Measurements from ENCODE around the gene RBBP9.
"Not testable (repeated sequence)": the region's sequence is repeated elsewhere in the genome, so short reads cannot be mapped to it uniquely, and the experiment has no call there.

The RBBP9 gene

DNA sequence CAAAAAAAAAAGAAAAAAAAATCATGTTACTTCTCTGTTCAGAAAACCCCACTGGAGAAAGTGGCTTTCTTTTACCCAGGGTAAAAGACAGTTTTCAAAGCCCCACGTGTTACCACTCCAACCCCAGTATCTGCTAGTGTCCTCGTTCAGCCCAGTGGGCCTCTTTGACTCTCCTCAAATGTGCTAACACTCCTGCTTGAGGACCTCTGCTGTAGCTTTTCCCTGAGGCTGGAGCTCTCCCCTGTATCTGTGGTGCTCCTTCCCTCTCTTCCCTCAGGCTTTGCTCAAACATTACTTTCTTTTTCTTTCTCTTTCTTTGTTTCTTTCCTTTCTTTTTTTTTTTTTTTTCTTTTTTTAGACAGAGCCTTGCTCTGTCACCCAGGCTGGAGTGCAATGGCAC, 26.0 kb upstream of the RBBP9 start:
- TF ChIP-seq, protein P1, sequence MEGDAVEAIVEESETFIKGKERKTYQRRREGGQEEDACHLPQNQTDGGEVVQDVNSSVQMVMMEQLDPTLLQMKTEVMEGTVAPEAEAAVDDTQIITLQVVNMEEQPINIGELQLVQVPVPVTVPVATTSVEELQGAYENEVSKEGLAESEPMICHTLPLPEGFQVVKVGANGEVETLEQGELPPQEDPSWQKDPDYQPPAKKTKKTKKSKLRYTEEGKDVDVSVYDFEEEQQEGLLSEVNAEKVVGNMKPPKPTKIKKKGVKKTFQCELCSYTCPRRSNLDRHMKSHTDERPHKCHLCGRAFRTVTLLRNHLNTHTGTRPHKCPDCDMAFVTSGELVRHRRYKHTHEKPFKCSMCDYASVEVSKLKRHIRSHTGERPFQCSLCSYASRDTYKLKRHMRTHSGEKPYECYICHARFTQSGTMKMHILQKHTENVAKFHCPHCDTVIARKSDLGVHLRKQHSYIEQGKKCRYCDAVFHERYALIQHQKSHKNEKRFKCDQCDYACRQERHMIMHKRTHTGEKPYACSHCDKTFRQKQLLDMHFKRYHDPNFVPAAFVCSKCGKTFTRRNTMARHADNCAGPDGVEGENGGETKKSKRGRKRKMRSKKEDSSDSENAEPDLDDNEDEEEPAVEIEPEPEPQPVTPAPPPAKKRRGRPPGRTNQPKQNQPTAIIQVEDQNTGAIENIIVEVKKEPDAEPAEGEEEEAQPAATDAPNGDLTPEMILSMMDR (IDR thresholded peaks at IDR 0.05; ENCODE audit: borderline replicate concordance, insufficient read depth, low read depth, low read length): no peak
- no peak overlapping the region for H3K4me3 ChIP-seq (ENCODE audit: low read depth, low read length)

DNA sequence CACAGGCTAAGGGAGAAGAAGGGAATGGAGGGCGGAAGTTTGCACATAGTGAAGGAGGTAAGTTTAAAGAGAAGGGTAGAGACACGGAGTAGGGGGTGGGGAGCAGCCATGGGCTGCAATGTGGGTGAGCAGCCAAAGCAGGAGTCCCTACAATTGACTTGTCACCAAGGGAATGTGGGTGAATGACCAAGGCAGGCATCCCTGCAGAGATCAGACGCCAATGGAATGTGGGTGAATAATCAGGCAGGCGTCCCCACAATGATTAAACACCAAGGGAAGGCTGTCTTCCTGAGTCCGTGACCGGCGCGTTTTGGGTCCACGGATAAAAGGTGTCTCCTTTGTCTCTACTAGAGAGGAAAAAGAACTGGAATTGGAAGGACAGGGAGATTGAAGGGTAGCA, 25.0 kb upstream of the RBBP9 start:
- not testable (repeated sequence) for H3K4me3 ChIP-seq (ENCODE audit: low read depth, low read length)

GRCh38 chr20:18515973-18516372, 18.9 kb upstream of the RBBP9 start:
- TF ChIP-seq, protein P1 (IDR thresholded peaks at IDR 0.05; ENCODE audit: borderline replicate concordance, insufficient read depth, low read depth, low read length): no peak

GRCh38 chr20:18514127-18514526, 17.1 kb upstream of the RBBP9 start:
- TF ChIP-seq, protein P1 (IDR thresholded peaks at IDR 0.05; ENCODE audit: borderline replicate concordance, insufficient read depth, low read depth, low read length): no peak

More at GRCh38 chr20:18515973-18516372, 18.9 kb upstream of the RBBP9 start:
- H3K4me3 ChIP-seq (ENCODE audit: low read depth, low read length): no peak overlapping the region

GRCh38 chr20:18513208-18513607, 16.2 kb upstream of the RBBP9 start:
- no peak overlapping the region for H3K4me3 ChIP-seq (ENCODE audit: low read depth, low read length)
- TF ChIP-seq, protein P1 (IDR thresholded peaks at IDR 0.05; ENCODE audit: borderline replicate concordance, insufficient read depth, low read depth, low read length): no peak

More at GRCh38 chr20:18514127-18514526, 17.1 kb upstream of the RBBP9 start:
- no peak overlapping the region for H3K4me3 ChIP-seq (ENCODE audit: low read depth, low read length)

DNA sequence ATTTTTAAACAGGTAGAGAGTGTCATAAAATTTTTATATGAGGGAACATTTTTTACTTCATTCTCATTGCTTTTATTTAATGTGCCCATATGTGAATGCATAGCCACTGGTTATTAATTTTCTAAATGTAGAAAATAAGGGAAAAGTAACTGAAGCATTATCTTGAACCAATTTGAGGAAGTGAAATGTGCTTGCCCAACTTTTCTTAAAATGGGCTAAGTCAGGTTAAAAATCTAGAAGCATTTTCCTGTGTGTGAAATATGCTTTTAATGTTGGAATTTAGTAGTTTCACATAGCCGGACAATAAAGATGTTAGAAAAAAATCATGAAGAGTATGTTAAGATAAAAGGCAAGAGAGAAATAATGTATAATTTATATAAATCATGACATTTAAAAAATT, 14.5 kb upstream of the RBBP9 start:
- H3K4me3 ChIP-seq (ENCODE audit: low read depth, low read length): no peak overlapping the region
- TF ChIP-seq, protein P1 (IDR thresholded peaks at IDR 0.05; ENCODE audit: borderline replicate concordance, insufficient read depth, low read depth, low read length): no peak

GRCh38 chr20:18507218-18508191, 10.5 kb upstream of the RBBP9 start, which contains the start of gene SEC23B:
SEC23B (plus strand) TSS chr20:18507940; CDS start chr20:18510836, 2,896 bp downstream.
- H3K4me3 ChIP-seq (ENCODE audit: low read depth, low read length): peak within 1 kb of the TSS; percentile 66
- TF ChIP-seq, protein P1 (IDR thresholded peaks at IDR 0.05; ENCODE audit: borderline replicate concordance, insufficient read depth, low read depth, low read length): no peak

Measured in GM12875 (cell line).